Measurements from ENCODE around the gene SCAP. TPM values are rescaled to one million over a fixed set of nuclear protein-coding genes. Genes with fewer than 3 reads are reported as not detected.

Gene SCAP
- total RNA-seq, 1 donor: 81.4 TPM

DNA sequence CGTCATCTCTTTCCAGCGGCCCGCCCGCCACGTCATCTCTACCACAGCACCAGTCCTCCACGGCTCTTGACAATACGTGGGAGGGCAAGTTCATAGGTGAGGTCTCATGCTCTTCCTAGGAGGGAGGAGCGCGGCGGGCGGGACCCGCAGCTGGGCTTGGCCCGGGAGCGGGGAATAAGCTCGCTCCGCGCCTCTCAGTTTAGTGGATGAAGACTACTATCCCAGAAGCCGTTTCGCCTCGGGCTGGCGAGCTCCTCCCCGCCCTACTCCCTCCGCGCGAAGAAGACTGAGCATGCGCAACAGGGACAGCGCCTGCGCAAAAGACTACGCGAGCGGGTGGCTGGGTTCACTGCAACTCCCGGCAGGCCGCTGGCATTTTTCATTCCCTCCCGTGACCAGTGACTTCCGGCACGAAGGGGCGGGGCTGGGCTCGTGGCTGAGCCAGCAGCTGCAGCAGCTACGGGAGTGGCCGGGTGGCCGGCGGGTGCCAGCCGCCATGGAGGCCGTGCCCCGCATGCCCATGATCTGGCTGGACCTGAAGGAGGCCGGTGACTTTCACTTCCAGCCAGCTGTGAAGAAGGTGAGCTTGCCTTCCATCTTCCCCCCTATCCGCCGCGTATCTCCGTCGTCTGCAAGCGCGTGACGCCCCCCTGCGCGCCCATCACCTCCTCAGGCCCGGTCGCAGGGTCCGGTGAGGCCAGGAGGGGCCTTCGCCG, 95.0 kb downstream of the SCAP start, which contains the start of gene PTPN23:
Gene PTPN23, plus strand, starts transcription at position 421 of the 716 bp plus-strand sequence. Its CDS starts 76 bp downstream, at position 497.
- Histone ChIP-seq H3K79me2 (ENCODE audit: insufficient read depth, low read length) (peaks cover 66% of the 10 kb centered on the region), H3K27ac (ENCODE audit: low read depth, low read length) (peak within 1 kb of the TSS; percentile 89), H2AFZ (ENCODE audit: low read length) (peak within 1 kb of the TSS; percentile 90), H3K4me1 (ENCODE audit: insufficient read depth, low read length) (peaks cover 14% of the 10 kb centered on the region), H3K4me3 (ENCODE audit: insufficient read depth, low read length) (peak within 1 kb of the TSS; percentile 94), H3K4me2 (ENCODE audit: insufficient read depth, low read length) (peak within 1 kb of the TSS; percentile 99), H3K36me3 (ENCODE audit: insufficient read depth, low read length) (peaks cover 3% of the 10 kb centered on the region), H3K27me3 (ENCODE audit: insufficient read depth, low read length) (no peaks in the 10 kb centered on the region), H3K9me3 (ENCODE audit: low read depth, low read length) (no peaks in the 10 kb centered on the region), H4K20me1 (ENCODE audit: insufficient read depth, low read length) (peaks cover 39% of the 10 kb centered on the region)
- TF ChIP-seq, protein P1, sequence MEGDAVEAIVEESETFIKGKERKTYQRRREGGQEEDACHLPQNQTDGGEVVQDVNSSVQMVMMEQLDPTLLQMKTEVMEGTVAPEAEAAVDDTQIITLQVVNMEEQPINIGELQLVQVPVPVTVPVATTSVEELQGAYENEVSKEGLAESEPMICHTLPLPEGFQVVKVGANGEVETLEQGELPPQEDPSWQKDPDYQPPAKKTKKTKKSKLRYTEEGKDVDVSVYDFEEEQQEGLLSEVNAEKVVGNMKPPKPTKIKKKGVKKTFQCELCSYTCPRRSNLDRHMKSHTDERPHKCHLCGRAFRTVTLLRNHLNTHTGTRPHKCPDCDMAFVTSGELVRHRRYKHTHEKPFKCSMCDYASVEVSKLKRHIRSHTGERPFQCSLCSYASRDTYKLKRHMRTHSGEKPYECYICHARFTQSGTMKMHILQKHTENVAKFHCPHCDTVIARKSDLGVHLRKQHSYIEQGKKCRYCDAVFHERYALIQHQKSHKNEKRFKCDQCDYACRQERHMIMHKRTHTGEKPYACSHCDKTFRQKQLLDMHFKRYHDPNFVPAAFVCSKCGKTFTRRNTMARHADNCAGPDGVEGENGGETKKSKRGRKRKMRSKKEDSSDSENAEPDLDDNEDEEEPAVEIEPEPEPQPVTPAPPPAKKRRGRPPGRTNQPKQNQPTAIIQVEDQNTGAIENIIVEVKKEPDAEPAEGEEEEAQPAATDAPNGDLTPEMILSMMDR (IDR thresholded peaks at IDR 0.05; ENCODE audit: extremely low read depth, low read depth, low read length): no peak
- peak; percentile 99 for DNase-seq (ENCODE audit: insufficient read length, low spot score, missing footprints)

DNA sequence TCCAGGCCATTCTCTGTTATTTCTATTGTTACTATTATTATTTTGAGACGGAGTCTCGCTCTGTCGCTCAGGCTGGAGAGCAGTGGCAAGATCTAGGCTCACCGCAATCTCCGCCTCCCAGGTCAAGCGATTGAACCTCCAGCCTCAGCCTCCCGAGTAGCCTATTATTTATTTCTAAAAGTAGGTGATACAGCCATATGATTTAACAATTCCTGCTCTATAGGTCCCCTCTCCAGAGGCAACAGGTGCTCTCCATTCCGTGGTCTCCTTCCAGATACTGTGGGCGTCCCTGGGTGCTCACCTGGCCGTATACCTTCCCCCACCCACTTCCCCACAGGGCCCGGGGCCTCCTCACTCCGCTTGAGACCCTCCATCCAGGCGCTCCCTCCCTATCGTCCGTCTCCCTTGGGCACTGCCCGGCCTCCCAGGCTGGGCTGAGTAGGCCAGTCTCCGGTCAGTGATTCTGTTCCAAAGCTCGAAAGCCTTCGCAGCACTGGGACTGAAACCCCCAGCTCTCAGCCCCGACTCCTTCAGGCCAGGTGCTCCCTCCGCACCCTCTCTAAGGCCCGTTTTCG, 95.6 kb downstream of the SCAP start:
- Histone ChIP-seq H2AFZ (ENCODE audit: low read length) (peak overlapping the region; percentile 90), H3K4me1 (ENCODE audit: insufficient read depth, low read length) (peaks cover 14% of the 10 kb centered on the region), H3K9me3 (ENCODE audit: low read depth, low read length) (no peaks in the 10 kb centered on the region), H3K27me3 (ENCODE audit: insufficient read depth, low read length) (no peaks in the 10 kb centered on the region), H3K36me3 (ENCODE audit: insufficient read depth, low read length) (no peaks in the 10 kb centered on the region), H3K4me2 (ENCODE audit: insufficient read depth, low read length) (peak overlapping the region; percentile 99), H3K79me2 (ENCODE audit: insufficient read depth, low read length) (peaks cover 59% of the 10 kb centered on the region), H4K20me1 (ENCODE audit: insufficient read depth, low read length) (peaks cover 33% of the 10 kb centered on the region), H3K27ac (ENCODE audit: low read depth, low read length) (peak overlapping the region; percentile 89), H3K4me3 (ENCODE audit: insufficient read depth, low read length) (peak overlapping the region; percentile 94)
- TF ChIP-seq, protein P1 (IDR thresholded peaks at IDR 0.05; ENCODE audit: extremely low read depth, low read depth, low read length): no peak
- DNase-seq (ENCODE audit: insufficient read length, low spot score, missing footprints): no peak

DNA sequence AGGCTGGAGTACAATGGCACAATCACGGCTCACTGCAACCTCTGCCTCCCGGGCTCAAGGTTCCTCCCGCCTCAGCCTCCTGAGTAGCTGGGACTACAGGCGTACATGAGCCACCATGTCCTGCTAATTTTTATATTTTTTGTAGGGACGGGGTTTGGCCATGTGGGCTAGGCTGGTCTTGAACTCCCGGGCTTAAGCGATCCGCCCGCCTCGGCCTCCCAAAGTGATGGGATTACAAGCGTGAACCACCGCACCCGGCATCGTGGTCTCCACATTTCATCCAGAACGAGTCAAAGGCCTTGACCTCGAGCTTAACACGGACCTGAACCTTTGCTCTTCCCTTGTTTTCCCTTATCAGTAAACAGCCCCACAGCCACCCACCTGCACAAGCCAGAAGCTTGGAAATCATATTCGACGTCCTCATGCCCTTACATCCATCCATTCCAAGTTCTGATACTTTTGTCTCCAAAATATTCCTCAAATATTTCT, 96.3 kb downstream of the SCAP start:
- TF ChIP-seq, protein P1 (IDR thresholded peaks at IDR 0.05; ENCODE audit: extremely low read depth, low read depth, low read length): no peak
- Histone ChIP-seq H3K4me2 (ENCODE audit: insufficient read depth, low read length) (peak overlapping the region; percentile 99), H4K20me1 (ENCODE audit: insufficient read depth, low read length) (peaks cover 28% of the 10 kb centered on the region), H3K4me3 (ENCODE audit: insufficient read depth, low read length) (peak overlapping the region; percentile 94), H2AFZ (ENCODE audit: low read length) (no peak overlapping the region), H3K27ac (ENCODE audit: low read depth, low read length) (no peak overlapping the region), H3K9me3 (ENCODE audit: low read depth, low read length) (no peaks in the 10 kb centered on the region), H3K79me2 (ENCODE audit: insufficient read depth, low read length) (peaks cover 53% of the 10 kb centered on the region), H3K4me1 (ENCODE audit: insufficient read depth, low read length) (peaks cover 14% of the 10 kb centered on the region), H3K36me3 (ENCODE audit: insufficient read depth, low read length) (no peaks in the 10 kb centered on the region), H3K27me3 (ENCODE audit: insufficient read depth, low read length) (no peaks in the 10 kb centered on the region)
- no peak for DNase-seq (ENCODE audit: insufficient read length, low spot score, missing footprints)

DNA sequence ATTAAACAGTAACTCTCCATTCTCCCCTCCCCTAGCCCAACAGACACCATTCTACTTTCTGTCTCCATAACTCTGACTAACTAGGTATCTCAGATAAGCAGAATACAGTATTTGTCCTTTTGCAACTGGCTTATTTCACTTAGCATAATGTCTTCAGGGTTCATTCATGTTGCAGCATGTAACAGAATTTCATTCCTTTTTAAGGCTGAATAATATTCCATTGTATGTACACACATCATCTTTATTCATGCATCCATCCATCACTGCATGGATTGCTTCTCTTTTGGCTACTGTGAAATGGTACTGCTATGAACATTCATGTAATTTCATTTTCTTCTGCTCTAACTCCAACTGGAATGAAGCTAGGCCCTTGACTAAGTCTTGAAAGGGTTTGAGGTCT, 96.9 kb downstream of the SCAP start:
- Histone ChIP-seq H4K20me1 (ENCODE audit: insufficient read depth, low read length) (peaks cover 27% of the 10 kb centered on the region), H2AFZ (ENCODE audit: low read length) (no peak overlapping the region), H3K27ac (ENCODE audit: low read depth, low read length) (no peak overlapping the region), H3K79me2 (ENCODE audit: insufficient read depth, low read length) (peaks cover 47% of the 10 kb centered on the region), H3K4me2 (ENCODE audit: insufficient read depth, low read length) (no peak overlapping the region), H3K4me1 (ENCODE audit: insufficient read depth, low read length) (peaks cover 14% of the 10 kb centered on the region), H3K27me3 (ENCODE audit: insufficient read depth, low read length) (no peaks in the 10 kb centered on the region), H3K4me3 (ENCODE audit: insufficient read depth, low read length) (no peak overlapping the region), H3K36me3 (ENCODE audit: insufficient read depth, low read length) (no peaks in the 10 kb centered on the region), H3K9me3 (ENCODE audit: low read depth, low read length) (no peaks in the 10 kb centered on the region)
- TF ChIP-seq, protein P1 (IDR thresholded peaks at IDR 0.05; ENCODE audit: extremely low read depth, low read depth, low read length): no peak
- no peak for DNase-seq (ENCODE audit: insufficient read length, low spot score, missing footprints)
